Natural killer cell (primary cell): ENCODE measurements around the gene APC. TPM values are rescaled to one million over a fixed set of nuclear protein-coding genes. Genes with fewer than 3 reads are reported as not detected.
A peak's percentile ranks its signal among the peaks of the same experiment; 100 is the strongest.

Experiments used
- ATAC-seq, 3 donors: fragments of 150-1000 bp in 2 of 3; fragments of 200-7000 bp in 1 of 3; cut with Tn5 transposase; 1 replicate in 1 of 3; 2 replicates in 2 of 3; pipeline ENCODE4 v1.10.0; 2021; ENCODE audit warnings: mild to moderate bottlenecking in 2 of 3, moderate library complexity in 2 of 3
- DNase-seq, 2 donors: peaks; one replicate each; pipeline versions ENCODE4 v3.0.0 to v3.0.0-alpha.2; 2013 to 2021; ENCODE audit warnings: mixed read lengths in 1 of 2
- H3K27ac ChIP-seq: one replicate; pipeline ENCODE4 v1.5.1; 2013; ENCODE audit warnings: mild to moderate bottlenecking, low read length
- H3K27me3 ChIP-seq: one replicate; pipeline ENCODE4 v1.6.1; 2013; ENCODE audit warnings: low read length; ENCODE audit not compliant: control insufficient read depth, insufficient read depth
- H3K36me3 ChIP-seq: one replicate; pipeline ENCODE4 v1.6.1; 2013; ENCODE audit warnings: low read length; ENCODE audit not compliant: control insufficient read depth, insufficient read depth
- H3K4me1 ChIP-seq: one replicate; pipeline ENCODE4 v1.6.1; 2013; ENCODE audit warnings: low read length; ENCODE audit not compliant: control insufficient read depth, insufficient read depth
- H3K4me3 ChIP-seq: one replicate; pipeline ENCODE4 v1.5.1; 2013; ENCODE audit warnings: low read length
- H3K9me3 ChIP-seq: one replicate; pipeline ENCODE4 v1.6.1; 2013; ENCODE audit warnings: low read length; ENCODE audit not compliant: control insufficient read depth, insufficient read depth
- H3K27ac Mint-ChIP-seq, 2 donors: one replicate each; pipeline ENCODE4 v1.8.0; 2022; ENCODE audit warnings: mild to moderate bottlenecking in 2 of 2, mixed read lengths in 2 of 2, moderate library complexity in 1 of 2
- H3K27me3 Mint-ChIP-seq, 2 donors: one replicate each; pipeline ENCODE4 v1.8.0; 2022; ENCODE audit warnings: low read depth in 2 of 2, mixed read lengths in 2 of 2
- H3K36me3 Mint-ChIP-seq: one replicate; pipeline ENCODE4 v1.8.0; 2022; ENCODE audit warnings: mixed read lengths
- H3K4me1 Mint-ChIP-seq, 2 donors: one replicate each; pipeline ENCODE4 v1.8.0; 2022; ENCODE audit warnings: mixed read lengths in 2 of 2
- H3K4me3 Mint-ChIP-seq: one replicate; pipeline ENCODE4 v1.8.0; 2022; ENCODE audit warnings: mild to moderate bottlenecking, moderate library complexity, mixed read lengths
- H3K9me3 Mint-ChIP-seq, 2 donors: one replicate each; pipeline ENCODE4 v1.8.0; 2022; ENCODE audit warnings: mixed read lengths in 2 of 2
- CTCF ChIP-seq: fragments of 200-600 bp; IDR thresholded peaks from one replicate; pipeline ENCODE4 v1.8.0; 2022; ENCODE audit warnings: antibody characterized with exemption
- WGBS: methylation state at CpG from one replicate; pipeline ENCODE4 v1.1.7; 2013; ENCODE audit warnings: missing lambda C conversion rate; ENCODE audit not compliant: insufficient coverage; 5-methylcytosine and 5-hydroxymethylcytosine counted together
- intact Hi-C: fragments of 100-400 bp; cut with micrococcal nuclease; formaldehyde crosslinking; loops from one replicate; pipeline ENCODE4 v1.14.2; 2022
- total RNA-seq, 4 donors: library from RNA; stranded (reverse); fragments of 120-200 nt in 1 of 4; gene quantifications; one replicate each; pipeline versions ENCODE4 v1.2.3 to v1.2.4, GENCODE V29; 2013 to 2022

Gene APC
- total RNA-seq, 3 donors from 2014 or later (not counting 1 experiment from before 2014, with no cell fraction given) = 40.1 to 52.3 (median 49.0) TPM

- peak overlapping the region; percentile 96 for H3K4me3 Mint-ChIP-seq
- Histone ChIP-seq H3K4me1 (peaks cover 25% of the 10 kb centered on the region), H3K36me3 (peaks cover 22% of the 10 kb centered on the region), H3K27ac (peak overlapping the region; percentile 78), H3K27me3 (peaks cover under 1% of the 10 kb centered on the region), H3K9me3 (no peaks in the 10 kb centered on the region), H3K4me3 (peak overlapping the region; percentile 75)
- H3K27me3 Mint-ChIP-seq = peaks cover 4 to 19% of the 10 kb centered on the region in 2 donors
- intact Hi-C loops = loop anchor here (1.0 to 5.0 kb wide), 3 partner anchors 61 to 154 kb away; partner anchors contain the start of genes APC and REEP5
- peaks cover 24 to 38% of the 10 kb centered on the region in 2 donors for H3K4me1 Mint-ChIP-seq
- DNase-seq = no peak
- H3K27ac Mint-ChIP-seq = peak overlapping the region; percentile 95 to 96
- 0% methylated on average over 8 of the region's 8 CpGs for WGBS
- no peak for ATAC-seq
- no peaks in the 10 kb centered on the region for H3K36me3 Mint-ChIP-seq
- H3K9me3 Mint-ChIP-seq = no peaks in the 10 kb centered on the region
- TF ChIP-seq CTCF = no peak
Measured at GRCh38 chr5:112861638-112861985, 123.9 kb downstream of the APC start.

GRCh38 chr5:112862085-112862484 is 124.4 kb downstream of the APC start:
- Mint-ChIP-seq H3K4me3 (peak overlapping the region; percentile 96), H3K9me3 (no peaks in the 10 kb centered on the region), H3K27ac (peak overlapping the region; percentile 95 to 96), H3K27me3 (peaks cover 3 to 18% of the 10 kb centered on the region in 2 donors), H3K36me3 (peaks cover 2% of the 10 kb centered on the region), H3K4me1 (peaks cover 24 to 40% of the 10 kb centered on the region in 2 donors)
- Histone ChIP-seq H3K9me3 (no peaks in the 10 kb centered on the region), H3K4me1 (peaks cover 25% of the 10 kb centered on the region), H3K4me3 (peak overlapping the region; percentile 75), H3K27ac (no peak overlapping the region), H3K36me3 (peaks cover 27% of the 10 kb centered on the region), H3K27me3 (no peaks in the 10 kb centered on the region)
- no peak for TF ChIP-seq CTCF
- intact Hi-C loops = loop anchor here (5.0 kb wide), 1 partner anchor 155 kb away; no protein-coding TSS in a partner anchor
- ATAC-seq = no peak
- WGBS = 75% methylated on average over 8 of the region's 9 CpGs
- DNase-seq = no peak

GRCh38 chr5:112863549-112863948 is 125.9 kb downstream of the APC start:
- Histone ChIP-seq H3K4me1 (peaks cover 25% of the 10 kb centered on the region), H3K9me3 (no peaks in the 10 kb centered on the region), H3K4me3 (no peak overlapping the region), H3K36me3 (peaks cover 39% of the 10 kb centered on the region), H3K27me3 (no peaks in the 10 kb centered on the region), H3K27ac (no peak overlapping the region)
- 94% methylated on average over 4 of the region's 4 CpGs for WGBS
- H3K27ac Mint-ChIP-seq = peak overlapping the region; percentile 95 to 96
- peak overlapping the region; percentile 74 for H3K4me3 Mint-ChIP-seq
- intact Hi-C loops = loop anchor here (5.0 kb wide), 1 partner anchor 156 kb away; no protein-coding TSS in a partner anchor
- H3K9me3 Mint-ChIP-seq = no peaks in the 10 kb centered on the region
- no peak for DNase-seq
- peaks cover 24 to 40% of the 10 kb centered on the region in 2 donors for H3K4me1 Mint-ChIP-seq
- H3K36me3 Mint-ChIP-seq = peaks cover 12% of the 10 kb centered on the region
- TF ChIP-seq CTCF = no peak
- ATAC-seq = no peak
- H3K27me3 Mint-ChIP-seq = peaks cover 0 to 8% of the 10 kb centered on the region in 2 donors

GRCh38 chr5:112865128-112865527 is 127.4 kb downstream of the APC start:
- no peak for DNase-seq
- 100% methylated on average over 3 of the region's 3 CpGs for WGBS
- H3K36me3 Mint-ChIP-seq = peaks cover 12% of the 10 kb centered on the region
- Histone ChIP-seq H3K9me3 (no peaks in the 10 kb centered on the region), H3K4me3 (no peak overlapping the region), H3K27ac (no peak overlapping the region), H3K36me3 (peaks cover 48% of the 10 kb centered on the region), H3K4me1 (peaks cover 25% of the 10 kb centered on the region), H3K27me3 (no peaks in the 10 kb centered on the region)
- H3K27me3 Mint-ChIP-seq = no peaks in the 10 kb centered on the region
- intact Hi-C loops = no loop called here
- no peak overlapping the region for H3K27ac Mint-ChIP-seq
- TF ChIP-seq CTCF = no peak
- no peak overlapping the region for H3K4me3 Mint-ChIP-seq
- no peaks in the 10 kb centered on the region for H3K9me3 Mint-ChIP-seq
- peaks cover 24 to 51% of the 10 kb centered on the region in 2 donors for H3K4me1 Mint-ChIP-seq
- ATAC-seq = no peak
